Measurements from ENCODE around the gene USP25.

- TF ChIP-seq POLR2A (IDR thresholded peaks at IDR 0.05) (no peak), CTCF (IDR thresholded peaks at IDR 0.05) (no peak), POLR2AphosphoS5 (IDR thresholded peaks at IDR 0.05) (no peak)
Observed at GRCh38 chr21:15774590-15774989, 44.8 kb downstream of the USP25 start.
